Measurements from ENCODE around the gene HSPB6.

GRCh38 chr19:35783469-35784434 lies 26.9 kb upstream of the HSPB6 start:
- TF ChIP-seq CTCF (conservative IDR thresholded peaks at IDR 0.05) (no peak), EZH2 (IDR thresholded peaks at IDR 0.05; ENCODE audit: low read depth) (no peak)
